Motor neuron (in vitro differentiated cells): ENCODE data around the gene SCN2B. TPM values are rescaled to one million over a fixed set of nuclear protein-coding genes. Genes with fewer than 3 reads are reported as not detected.

Source experiments
- ATAC-seq, 8 experiments: fragments of 200-7000 bp; cut with Tn5 transposase; replicated peaks in 6 of 8; 2 replicates each; pipeline ENCODE4 v1.8.0; 2021; ENCODE audit warnings: mild to moderate bottlenecking in 8 of 8, moderate library complexity in 8 of 8
- H3K27ac ChIP-seq, 2 donors: fragments of 250-450 bp; sonication (Bioruptor Pico); 2 replicates each; pipeline ENCODE4 v1.9.0; 2021; ENCODE audit warnings: antibody characterized with exemption in 2 of 2, mild to moderate bottlenecking in 2 of 2, moderate library complexity in 1 of 2
- H3K4me1 ChIP-seq, 2 donors: fragments of 250-450 bp; sonication (Bioruptor Pico); replicated peaks in 1 of 2; 2 replicates each; pipeline ENCODE4 v1.6.1; 2021; ENCODE audit warnings: antibody characterized with exemption in 2 of 2, mild to moderate bottlenecking in 2 of 2, moderate library complexity in 1 of 2
- H3K4me3 ChIP-seq, 5 donors: fragments of 250-450 bp; sonication (Bioruptor Pico); 2 replicates each; pipeline ENCODE4 v1.9.0; 2021; ENCODE audit warnings: antibody characterized with exemption in 5 of 5, mild to moderate bottlenecking in 5 of 5, moderate library complexity in 4 of 5
- WGBS, 10 experiments: fragments of 450-650 bp; shearing (Covaris generic); methylation state at CpG; one replicate each; pipeline ENCODE4 v1.0.0; 2022; 5-methylcytosine and 5-hydroxymethylcytosine counted together
- in situ Hi-C, 9 experiments: fragments of 400-800 bp; cut with MboI; loops; one replicate each; pipeline ENCODE4 v1.15.0; 2021; ENCODE audit warnings: low sequenced_read_pairs in 9 of 9, low pct_unique_long_range_greater_than_20kb in 2 of 9; ENCODE audit not compliant: unreplicated experiment in 9 of 9
- total RNA-seq, 8 experiments: library from RNA; unstranded; fragments of 300-600 nt; gene quantifications; 2 replicates each; pipeline versions ENCODE4 v1.2.3 to v1.2.4, GENCODE V29; 2022

SCN2B gene
- total RNA-seq, 8 experiments from 2014 or later: 0.08 to 3.4 (median 0.22) TPM

- ATAC-seq: no peak
- 20 to 76% (median 40%) methylated on average over 1 to 3 of the region's 3 CpGs; no CpG with 5 or more reads in 7 of the 10 experiments for WGBS, 10 experiments
- Histone ChIP-seq H3K4me1 (peaks cover 0 to 4% of the 10 kb centered on the region in 2 donors), H3K27ac (no peak overlapping the region), H3K4me3 (no peak overlapping the region)
- in situ Hi-C loops: no loop called here
Observed at GRCh38 chr11:118168751-118169150, 7.7 kb downstream of the SCN2B start.

GRCh38 chr11:118168316-118168715 lies 8.1 kb downstream of the SCN2B start:
- H3K27ac ChIP-seq: no peak overlapping the region
- no peak for ATAC-seq
- no peak overlapping the region for H3K4me3 ChIP-seq
- in situ Hi-C loops: no loop called here
- 55 to 80% methylated on average over 1 to 3 of the region's 8 CpGs; no CpG with 5 or more reads in 8 of the 10 experiments for WGBS, 10 experiments
- peaks cover 0 to 4% of the 10 kb centered on the region in 2 donors for H3K4me1 ChIP-seq

DNA sequence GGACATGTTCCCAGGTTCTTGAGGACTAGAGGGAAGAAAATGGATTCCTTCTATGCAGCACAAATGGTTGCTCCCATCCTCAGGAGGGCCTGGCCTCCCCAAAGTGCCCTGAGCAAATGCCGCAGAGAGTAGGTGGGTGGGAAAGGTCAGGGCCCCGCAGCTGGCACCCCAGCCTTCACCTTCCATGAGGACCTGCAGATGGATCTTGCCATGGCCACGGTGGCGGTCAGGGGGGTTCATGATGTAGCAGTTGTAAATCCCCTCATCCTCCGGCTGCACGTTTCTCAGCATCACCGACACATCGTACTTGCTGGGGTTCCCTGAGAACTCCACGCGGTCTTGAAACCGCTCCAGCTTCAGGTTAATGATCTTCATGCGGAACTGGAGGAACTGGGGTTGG lies 8.5 kb downstream of the SCN2B start:
- ATAC-seq: no peak
- Histone ChIP-seq H3K4me1 (peaks cover 0 to 4% of the 10 kb centered on the region in 2 donors), H3K27ac (no peak overlapping the region), H3K4me3 (no peak overlapping the region)
- in situ Hi-C loops: no loop called here
- 73 to 94% (median 82%) methylated on average over 1 to 9 of the region's 12 CpGs; no CpG with 5 or more reads in 5 of the 10 experiments for WGBS, 10 experiments

DNA sequence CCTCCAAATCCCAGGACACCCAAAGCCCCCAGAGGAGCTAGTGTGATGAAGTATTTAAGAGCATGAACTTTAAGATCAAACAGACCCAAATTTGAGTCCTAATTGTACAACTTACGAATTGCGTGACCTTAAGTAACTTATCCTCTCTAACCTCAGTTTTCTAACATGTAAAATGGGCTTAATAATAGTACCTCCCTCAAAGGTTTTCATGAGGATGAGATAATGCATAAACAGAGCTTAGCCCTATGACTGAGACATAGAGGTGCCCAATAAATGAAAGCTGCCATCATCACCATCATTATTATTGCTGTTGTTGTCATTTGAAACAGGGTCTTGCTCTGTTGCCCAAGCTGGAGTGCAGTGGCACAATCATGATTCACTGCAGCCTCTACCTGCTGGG lies 9.2 kb downstream of the SCN2B start:
- in situ Hi-C loops: no loop called here
- peaks cover 0 to 4% of the 10 kb centered on the region in 2 donors for H3K4me1 ChIP-seq
- ATAC-seq: no peak
- no peak overlapping the region for H3K4me3 ChIP-seq
- H3K27ac ChIP-seq: no peak overlapping the region
- 33 to 83% (median 50%) methylated on average over 2 of the region's 2 CpGs; no CpG with 5 or more reads in 5 of the 10 experiments for WGBS, 10 experiments

- H3K4me3 ChIP-seq: no peak overlapping the region
- no peak overlapping the region for H3K27ac ChIP-seq
- H3K4me1 ChIP-seq: peaks cover 0 to 4% of the 10 kb centered on the region in 2 donors
- in situ Hi-C loops: no loop called here
- WGBS, 10 experiments: 39 to 70% (median 53%) methylated on average over 2 of the region's 17 CpGs; no CpG with 5 or more reads in 7 of the 10 experiments
- ATAC-seq: no peak
Observed at GRCh38 chr11:118166641-118167040, 9.8 kb downstream of the SCN2B start.

DNA sequence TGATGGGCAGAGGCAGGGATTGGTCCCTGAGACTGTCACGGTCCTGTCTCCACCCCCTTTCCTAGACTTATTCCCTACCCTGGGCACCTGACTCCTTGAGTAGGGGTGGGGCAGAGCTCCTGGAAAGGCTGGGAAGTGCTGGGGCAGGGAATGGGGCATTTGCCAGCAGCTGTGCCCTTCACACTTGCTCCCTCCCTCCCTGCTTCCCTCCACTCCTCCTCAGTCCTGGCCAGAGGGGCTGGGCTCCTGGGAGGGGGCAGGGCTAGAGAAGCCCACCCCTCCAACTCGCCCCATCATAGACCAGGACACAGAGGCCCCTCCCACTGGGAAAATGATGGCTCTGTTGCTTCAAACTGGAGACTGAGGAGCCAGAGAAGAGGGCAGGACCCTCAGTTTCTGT lies 11.6 kb downstream of the SCN2B start:
- no peaks in the 10 kb centered on the region for H3K4me1 ChIP-seq
- H3K4me3 ChIP-seq: no peak overlapping the region
- H3K27ac ChIP-seq: no peak overlapping the region
- in situ Hi-C loops: no loop called here
- WGBS, 10 experiments: 40 to 80% methylated on average over 1 of the region's 2 CpGs; no CpG with 5 or more reads in 8 of the 10 experiments
- no peak for ATAC-seq

GRCh38 chr11:118163494-118163893 lies 12.9 kb downstream of the SCN2B start:
- WGBS, 10 experiments: 60 to 71% (median 63%) methylated on average over 1 to 3 of the region's 5 CpGs; no CpG with 5 or more reads in 7 of the 10 experiments
- no peak for ATAC-seq
- Histone ChIP-seq H3K4me3 (no peak overlapping the region), H3K27ac (no peak overlapping the region), H3K4me1 (no peaks in the 10 kb centered on the region)
- in situ Hi-C loops: no loop called here

- ATAC-seq: no peak
- Histone ChIP-seq H3K27ac (no peak overlapping the region), H3K4me1 (no peaks in the 10 kb centered on the region), H3K4me3 (no peak overlapping the region)
- 20 to 100% (median 100%) methylated on average over 1 to 3 of the region's 3 CpGs; no CpG with 5 or more reads in 5 of the 10 experiments for WGBS, 10 experiments
- in situ Hi-C loops: no loop called here
Observed at GRCh38 chr11:118162846-118163245, 13.6 kb downstream of the SCN2B start.

DNA sequence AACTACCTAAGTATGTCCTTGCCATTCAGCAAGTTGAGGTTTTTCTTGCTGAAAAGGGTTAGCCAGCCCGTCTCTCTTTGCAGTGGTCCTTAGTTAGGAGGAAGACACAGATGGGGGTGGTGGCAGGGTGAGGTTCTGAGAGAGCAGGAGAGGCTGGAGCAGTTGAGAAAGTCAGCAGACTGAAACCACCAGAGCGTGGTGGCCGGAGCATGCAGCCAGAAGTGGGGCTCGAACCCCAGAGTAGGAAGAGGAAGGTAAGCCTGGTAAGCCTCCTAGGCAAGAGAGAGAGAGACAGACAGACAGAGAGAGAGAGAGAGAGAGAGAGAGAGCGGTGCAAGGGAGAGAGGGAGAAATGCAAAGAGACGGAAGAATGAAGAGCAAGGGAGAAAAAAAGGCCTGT lies 14.7 kb downstream of the SCN2B start:
- no peaks in the 10 kb centered on the region for H3K4me1 ChIP-seq
- no peak overlapping the region for H3K27ac ChIP-seq
- in situ Hi-C loops: no loop called here
- H3K4me3 ChIP-seq: no peak overlapping the region
- WGBS, 10 experiments: 22 to 90% (median 44%) methylated on average over 2 to 5 of the region's 6 CpGs; no CpG with 5 or more reads in 1 of the 10 experiments
- ATAC-seq: no peak

DNA sequence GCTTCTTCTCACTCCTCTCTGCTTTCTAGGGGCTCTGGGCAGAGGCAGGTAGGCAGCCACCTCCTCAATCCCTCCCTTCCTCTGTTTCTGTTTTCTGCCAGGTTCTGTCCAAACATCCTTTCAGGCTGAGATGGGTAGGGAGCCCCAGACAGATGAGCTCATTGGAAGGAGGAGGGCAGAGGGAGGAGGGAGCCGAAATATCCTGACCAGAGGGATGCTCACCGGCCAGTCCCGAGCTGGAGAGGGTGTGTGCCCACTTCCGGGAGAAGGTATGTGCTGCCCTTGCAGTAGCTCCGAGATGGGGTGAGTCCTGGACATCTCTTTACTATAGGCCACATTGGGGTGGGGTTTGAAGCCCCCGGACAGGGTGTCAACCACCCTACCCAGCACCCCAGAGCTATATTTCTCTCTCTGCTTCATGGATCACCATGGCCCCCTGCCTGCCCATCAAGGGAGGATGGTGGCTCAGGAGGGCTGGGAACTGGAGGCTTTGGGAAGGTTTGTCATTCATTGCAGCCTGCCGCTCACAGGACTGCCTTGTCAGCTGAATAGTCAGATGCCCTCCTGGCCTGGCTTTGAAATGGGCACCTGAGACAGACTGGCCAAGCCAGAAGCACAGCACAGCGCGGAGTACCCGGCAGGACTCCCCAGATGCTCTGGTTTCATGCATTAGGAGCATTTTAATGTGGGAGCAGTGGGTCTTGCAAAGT lies 19.1 kb downstream of the SCN2B start:
- H3K4me3 ChIP-seq: no peak overlapping the region
- no peak for ATAC-seq
- in situ Hi-C loops: no loop called here
- 0 to 41% (median 17%) methylated on average over 2 to 10 of the region's 10 CpGs; no CpG with 5 or more reads in 5 of the 10 experiments for WGBS, 10 experiments
- peaks cover 0 to under 1% of the 10 kb centered on the region in 2 donors for H3K4me1 ChIP-seq
- H3K27ac ChIP-seq: no peak overlapping the region

DNA sequence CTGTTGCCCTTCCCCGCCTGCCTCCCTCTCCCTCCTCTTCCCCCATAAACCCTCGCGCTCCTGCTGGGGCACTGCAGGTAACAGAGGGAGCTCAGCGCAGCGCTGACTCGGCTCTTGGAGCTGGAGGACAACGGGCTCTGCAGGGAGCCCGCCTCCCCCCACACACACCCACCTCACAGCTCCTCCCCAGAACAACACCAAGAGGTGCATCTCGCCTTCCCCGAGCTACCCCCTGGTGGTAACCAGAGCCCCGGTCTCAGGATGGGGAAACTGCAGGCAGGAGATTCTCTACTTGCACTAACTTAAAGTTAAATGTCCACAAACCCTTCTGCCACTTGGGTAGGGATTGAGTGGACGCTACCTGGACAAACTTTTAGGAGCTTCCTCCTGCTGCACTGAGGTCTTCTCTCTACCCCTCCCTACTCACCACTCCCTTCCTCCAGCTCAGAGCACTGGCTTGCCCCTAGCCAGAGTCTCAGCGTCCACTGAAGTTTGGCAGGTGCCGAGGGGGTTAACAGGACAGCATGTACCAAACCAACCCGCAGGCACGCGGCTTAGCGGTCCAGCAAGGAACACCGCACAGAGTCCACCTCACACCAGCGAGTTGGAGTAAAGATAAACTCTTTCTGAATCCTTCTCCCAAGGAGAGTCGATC lies 19.8 kb downstream of the SCN2B start:
- 0 to 17% (median 4%) methylated on average over 2 to 9 of the region's 21 CpGs; no CpG with 5 or more reads in 4 of the 10 experiments for WGBS, 10 experiments
- H3K27ac ChIP-seq: no peak overlapping the region
- H3K4me1 ChIP-seq: peaks cover 0 to 4% of the 10 kb centered on the region in 2 donors
- ATAC-seq: peak in 1 of 8 experiments; percentile 18
- H3K4me3 ChIP-seq: no peak overlapping the region
- in situ Hi-C loops: no loop called here

DNA sequence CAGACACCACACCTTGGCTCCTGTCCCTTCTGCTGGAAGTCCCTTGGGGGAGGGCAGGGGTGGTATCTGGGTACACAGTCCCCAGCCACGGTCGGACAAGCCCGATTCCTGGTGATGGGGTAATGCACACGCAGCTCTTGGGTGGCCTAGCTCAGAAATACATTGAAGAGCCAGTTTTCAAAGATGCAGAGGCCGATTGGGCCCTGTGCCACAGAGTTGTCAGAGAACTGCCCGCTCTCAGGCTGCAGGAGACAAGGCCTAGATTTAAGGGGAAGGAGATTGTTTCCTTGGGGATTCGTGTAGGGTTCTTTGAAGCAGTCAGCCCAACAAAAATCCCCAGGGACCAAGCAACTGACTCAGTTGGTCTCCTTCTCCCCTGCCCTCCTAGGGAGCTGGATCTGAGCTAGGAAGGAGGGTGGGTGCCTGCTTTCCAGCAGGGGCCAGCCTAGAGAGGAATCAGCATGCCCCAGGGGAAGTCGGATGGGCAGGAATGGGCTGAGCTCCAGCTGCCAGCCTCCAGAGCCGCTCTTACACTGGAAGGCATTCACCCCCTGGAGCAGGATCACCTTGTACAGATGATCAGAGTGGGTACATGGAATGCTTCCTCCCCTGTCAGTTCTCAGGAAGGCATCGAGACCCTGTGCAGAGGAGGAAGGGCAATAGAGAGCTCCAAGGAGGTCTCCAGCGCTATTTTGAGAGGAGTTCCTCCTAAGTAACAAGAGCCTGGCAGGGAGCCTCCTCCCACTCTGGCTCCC lies 20.5 kb downstream of the SCN2B start:
- no peak for ATAC-seq
- 0 to 80% (median 40%) methylated on average over 1 to 9 of the region's 11 CpGs; no CpG with 5 or more reads in 1 of the 10 experiments for WGBS, 10 experiments
- H3K4me3 ChIP-seq: no peak overlapping the region
- no peak overlapping the region for H3K27ac ChIP-seq
- H3K4me1 ChIP-seq: peaks cover 0 to 4% of the 10 kb centered on the region in 2 donors
- in situ Hi-C loops: no loop called here

DNA sequence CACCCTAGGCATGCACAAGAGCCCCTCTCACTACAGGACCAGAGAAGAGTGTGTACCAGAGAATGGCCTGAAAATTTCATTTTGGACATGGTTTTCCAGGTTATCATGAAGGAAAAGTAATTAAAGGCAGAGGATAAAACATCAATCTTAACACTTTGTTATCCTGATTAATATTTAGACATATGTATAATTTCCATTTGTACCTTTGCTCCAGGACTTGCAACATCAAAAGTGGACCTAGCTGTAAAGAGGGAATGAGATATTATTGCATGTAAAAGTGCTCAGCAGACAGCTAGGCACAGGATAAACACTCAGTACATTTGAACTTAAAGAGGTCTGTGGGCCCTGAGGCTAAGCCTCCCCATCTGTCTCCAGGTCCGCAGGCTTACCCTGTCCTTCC lies 21.8 kb downstream of the SCN2B start:
- no peak for ATAC-seq
- no peak overlapping the region for H3K27ac ChIP-seq
- WGBS, 10 experiments: 40 to 67% methylated on average over 1 of the region's 1 CpG; no CpG with 5 or more reads in 8 of the 10 experiments
- in situ Hi-C loops: no loop called here
- H3K4me1 ChIP-seq: peaks cover 0 to 4% of the 10 kb centered on the region in 2 donors
- H3K4me3 ChIP-seq: no peak overlapping the region
